DMS 273 (cell line): ENCODE measurements around the gene MMRN2.
A peak's percentile ranks its signal among the peaks of the same experiment; 100 is the strongest.
"Not testable (repeated sequence)": the region's sequence is repeated elsewhere in the genome, so short reads cannot be mapped to it uniquely, and the experiment has no call there.

Experiments used
- DNase-seq: peaks from one replicate; lab custom pipeline; 2025; ENCODE audit not compliant: unreplicated experiment; lab: John Stamatoyannopoulos, UW

MMRN2 gene

GRCh38 chr10:86956195-86956847 lies 1.1 kb downstream of the MMRN2 start:
- DNase-seq, result no peak

- DNase-seq, result no peak
Measured at GRCh38 chr10:86955501-86956194, 1.8 kb downstream of the MMRN2 start.

GRCh38 chr10:86954681-86955500 lies 2.5 kb downstream of the MMRN2 start:
- DNase-seq, result no peak

- no peak for DNase-seq
Measured at GRCh38 chr10:86953747-86954680, 3.4 kb downstream of the MMRN2 start.

GRCh38 chr10:86952697-86953096 lies 4.7 kb downstream of the MMRN2 start:
- DNase-seq, result not testable (repeated sequence)

GRCh38 chr10:86952106-86952505 lies 5.3 kb downstream of the MMRN2 start:
- DNase-seq, result no peak

- no peak for DNase-seq
Measured at GRCh38 chr10:86951184-86951761, 6.1 kb downstream of the MMRN2 start.

GRCh38 chr10:86950349-86950748 lies 7.1 kb downstream of the MMRN2 start:
- DNase-seq, result no peak

- DNase-seq, result not testable (repeated sequence)
Measured at GRCh38 chr10:86947806-86948205, 9.6 kb downstream of the MMRN2 start.

GRCh38 chr10:86946213-86947155 lies 10.9 kb downstream of the MMRN2 start:
- peak; percentile 53 for DNase-seq

- DNase-seq, result peak; percentile 54
Measured at GRCh38 chr10:86945361-86946212, 11.8 kb downstream of the MMRN2 start.

- DNase-seq, result no peak
Measured at GRCh38 chr10:86944907-86945306, 12.5 kb downstream of the MMRN2 start.

- no peak for DNase-seq
Measured at GRCh38 chr10:86944471-86944870, 12.9 kb downstream of the MMRN2 start.

GRCh38 chr10:86944031-86944419 lies 13.4 kb downstream of the MMRN2 start:
- no peak for DNase-seq

GRCh38 chr10:86943316-86944030 lies 13.9 kb downstream of the MMRN2 start:
- DNase-seq, result no peak

- DNase-seq, result no peak
Measured at GRCh38 chr10:86942441-86943315, 14.7 kb downstream of the MMRN2 start.

GRCh38 chr10:86941991-86942421 lies 15.4 kb downstream of the MMRN2 start:
- no peak for DNase-seq
